ENCODE data around the gene DDX4. TPM values are rescaled to one million over a fixed set of nuclear protein-coding genes. Genes with fewer than 3 reads are reported as not detected.
"Not testable (repeated sequence)": the region's sequence is repeated elsewhere in the genome, so short reads cannot be mapped to it uniquely, and the experiment has no call there.

The DDX4 gene
- total RNA-seq, 1 experiment from 2014 or later = not detected

DNA sequence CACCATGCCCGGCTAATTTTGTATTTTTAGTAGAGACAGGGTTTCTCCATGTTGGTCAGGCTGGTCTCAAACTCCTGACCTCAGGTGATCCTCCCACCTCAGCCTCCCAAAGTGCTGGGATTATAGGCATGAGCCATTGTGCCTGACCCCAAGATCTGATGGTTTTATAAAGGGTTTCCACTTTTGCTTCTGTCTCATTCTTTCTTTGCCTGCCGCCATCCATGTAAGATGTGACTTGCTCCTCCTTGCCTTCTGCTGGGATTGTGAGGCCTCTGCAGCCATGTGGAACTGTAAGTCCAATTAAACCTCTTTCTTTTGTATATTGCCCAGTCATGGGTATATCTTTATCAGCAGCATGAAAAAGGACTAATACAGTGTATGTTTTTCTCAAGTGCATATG is 18.8 kb upstream of the DDX4 start:
- in situ Hi-C loops (cut with HindIII; ENCODE audit: low sequenced_read_pairs); DNase-seq (ENCODE audit: low spot score): not testable (repeated sequence)

DNA sequence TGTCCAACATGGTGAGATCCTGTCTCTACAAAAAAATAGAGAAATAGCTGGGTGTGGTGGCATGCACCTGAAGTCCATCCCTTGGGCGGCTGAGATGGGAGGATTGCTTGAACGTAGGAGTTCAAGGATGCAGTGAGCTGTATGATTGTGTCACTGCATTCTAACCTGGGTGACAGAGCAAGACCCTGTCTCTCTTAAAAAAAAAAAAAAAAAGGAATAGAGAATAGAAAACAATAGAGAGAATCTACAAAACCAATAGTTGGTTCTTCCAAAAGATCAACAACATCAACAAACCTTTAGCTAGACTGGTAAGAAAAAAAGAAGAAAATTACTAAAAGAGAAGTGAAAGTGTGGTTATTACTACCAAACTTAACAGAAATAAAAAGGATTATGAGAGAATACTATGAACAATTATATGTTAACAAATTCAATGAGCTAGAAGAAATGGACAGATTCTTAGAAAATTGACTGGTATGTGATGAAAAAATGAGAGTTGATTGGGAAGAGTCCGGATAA is 17.6 kb upstream of the DDX4 start:
- no peak for DNase-seq (ENCODE audit: low spot score)
- in situ Hi-C loops (cut with HindIII; ENCODE audit: low sequenced_read_pairs) = no loop called here

DNA sequence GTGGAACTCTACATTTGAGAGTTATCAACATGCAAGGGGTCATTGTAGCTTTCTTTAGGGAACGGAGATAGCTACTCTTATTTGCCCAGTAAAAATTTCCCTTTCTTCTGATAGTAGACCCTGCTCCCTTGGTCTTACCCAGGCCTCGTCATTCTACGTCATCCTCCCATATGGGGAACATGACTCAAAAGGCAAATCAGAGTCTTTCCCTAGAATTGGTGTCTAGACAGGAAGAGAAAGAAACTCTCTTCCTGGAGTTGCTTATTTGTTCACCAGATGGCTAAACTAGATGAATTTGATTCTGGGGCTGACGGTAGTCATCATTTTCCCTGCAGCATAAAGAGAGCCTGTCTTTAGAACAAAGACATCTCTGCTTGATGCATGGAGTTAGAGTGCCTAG is 13.6 kb upstream of the DDX4 start:
- in situ Hi-C loops (cut with HindIII; ENCODE audit: low sequenced_read_pairs) = no loop called here
- DNase-seq (ENCODE audit: low spot score) = no peak

DNA sequence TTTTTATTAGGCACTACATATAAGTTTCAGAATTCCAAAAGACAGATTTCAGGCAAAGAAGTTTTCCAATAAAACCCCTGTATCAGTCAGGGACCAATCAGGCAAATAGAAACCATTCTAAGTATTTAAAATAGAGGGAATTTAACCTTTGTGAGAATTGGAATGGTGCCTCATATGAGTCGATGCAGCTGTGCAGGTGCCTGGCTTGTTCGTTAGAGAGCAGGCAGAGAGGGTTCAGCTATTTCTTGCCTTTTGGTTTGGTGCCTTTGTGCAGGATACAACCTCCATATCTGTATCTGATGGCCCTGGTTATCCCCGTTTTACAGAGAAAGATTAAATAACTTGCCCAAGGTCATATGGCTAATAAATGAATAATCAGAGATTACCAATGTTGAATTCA is 6.0 kb upstream of the DDX4 start:
- DNase-seq (ENCODE audit: low spot score) = no peak
- in situ Hi-C loops (cut with HindIII; ENCODE audit: low sequenced_read_pairs) = no loop called here

DNA sequence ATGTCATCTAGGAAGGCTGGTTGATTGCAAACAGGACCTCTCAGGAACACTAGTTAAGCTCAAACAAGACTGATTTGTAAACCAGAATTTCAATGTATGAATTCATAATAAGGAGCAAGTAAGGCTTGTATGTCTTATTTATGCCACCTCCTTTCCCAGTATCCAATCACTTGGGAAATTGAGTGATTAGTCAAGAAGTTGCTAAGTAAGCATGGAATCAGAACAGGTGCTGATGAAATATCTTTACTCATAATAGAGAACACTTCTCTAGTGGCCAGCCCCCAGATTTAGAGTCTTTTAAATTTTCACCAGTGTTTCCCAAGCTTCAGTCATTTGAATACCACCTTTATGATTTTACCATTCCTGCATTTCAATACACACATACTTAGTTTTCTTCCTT is 5.3 kb upstream of the DDX4 start:
- DNase-seq (ENCODE audit: low spot score) = no peak
- in situ Hi-C loops (cut with HindIII; ENCODE audit: low sequenced_read_pairs) = no loop called here

DNA sequence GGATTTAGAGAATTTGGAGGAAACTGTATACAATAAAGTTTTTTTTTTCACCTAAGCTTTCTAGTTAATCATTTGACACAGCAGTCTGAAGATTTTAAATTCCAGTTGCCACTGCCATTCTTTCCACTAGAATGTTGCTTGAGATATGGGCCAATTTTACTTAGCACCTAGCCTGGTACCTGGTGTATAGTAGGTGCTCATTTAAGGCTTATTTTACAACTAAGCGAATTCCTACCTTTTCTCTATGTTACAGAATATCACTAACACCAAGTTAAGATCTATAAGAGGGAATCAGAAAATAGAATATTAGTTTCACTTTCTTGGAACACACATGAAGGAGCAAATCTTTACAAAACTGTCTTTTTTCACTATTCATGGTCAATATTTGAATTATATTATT is 3.2 kb upstream of the DDX4 start:
- no peak for DNase-seq (ENCODE audit: low spot score)
- in situ Hi-C loops (cut with HindIII; ENCODE audit: low sequenced_read_pairs) = no loop called here

DNA sequence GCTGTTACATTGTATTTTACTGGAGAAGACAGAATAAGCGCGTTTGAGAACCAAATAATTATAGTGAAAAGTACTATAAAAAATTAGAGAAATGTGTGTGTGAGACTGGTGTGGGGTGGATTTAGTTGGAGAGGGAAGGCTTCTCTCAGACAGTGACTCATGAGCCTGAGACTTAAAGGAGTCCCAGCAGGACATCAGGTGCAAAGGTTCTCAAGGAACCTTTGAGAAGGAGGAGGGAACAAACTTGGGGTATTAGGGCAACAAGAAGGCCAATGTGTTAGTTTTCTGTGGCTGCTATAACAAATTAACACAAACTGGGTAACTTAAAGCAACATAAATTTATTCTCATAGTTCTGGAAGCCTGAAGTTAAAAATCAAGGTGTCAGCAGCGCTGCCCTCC is 4.9 kb downstream of the DDX4 start:
- no peak for DNase-seq (ENCODE audit: low spot score)
- in situ Hi-C loops (cut with HindIII; ENCODE audit: low sequenced_read_pairs) = no loop called here

DNA sequence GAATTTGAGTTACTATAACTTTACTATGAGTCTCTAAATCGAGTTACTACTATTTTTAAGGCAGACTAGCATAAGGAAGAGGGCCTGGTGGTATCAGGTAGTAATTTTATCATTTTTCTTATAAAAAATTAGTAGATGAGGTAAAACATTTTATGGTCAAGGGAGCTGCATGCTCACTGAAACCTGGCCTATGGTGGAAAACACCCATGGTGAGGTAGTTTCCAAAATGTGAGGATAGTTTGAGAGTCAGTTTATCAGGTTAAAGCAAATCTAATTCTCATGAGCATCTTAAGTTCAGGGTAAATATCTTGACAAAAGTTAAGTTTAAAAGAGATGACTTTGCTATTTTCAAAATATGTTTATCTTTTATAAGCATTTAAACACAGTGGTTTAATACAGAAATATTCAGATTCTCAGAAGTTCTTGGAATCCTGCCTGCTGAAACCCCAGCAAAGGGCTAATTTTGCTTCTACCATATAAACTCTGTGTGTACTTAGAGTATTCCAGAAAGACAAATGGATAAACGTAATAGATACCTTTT is 10.0 kb downstream of the DDX4 start:
- in situ Hi-C loops (cut with HindIII; ENCODE audit: low sequenced_read_pairs) = no loop called here

DNA sequence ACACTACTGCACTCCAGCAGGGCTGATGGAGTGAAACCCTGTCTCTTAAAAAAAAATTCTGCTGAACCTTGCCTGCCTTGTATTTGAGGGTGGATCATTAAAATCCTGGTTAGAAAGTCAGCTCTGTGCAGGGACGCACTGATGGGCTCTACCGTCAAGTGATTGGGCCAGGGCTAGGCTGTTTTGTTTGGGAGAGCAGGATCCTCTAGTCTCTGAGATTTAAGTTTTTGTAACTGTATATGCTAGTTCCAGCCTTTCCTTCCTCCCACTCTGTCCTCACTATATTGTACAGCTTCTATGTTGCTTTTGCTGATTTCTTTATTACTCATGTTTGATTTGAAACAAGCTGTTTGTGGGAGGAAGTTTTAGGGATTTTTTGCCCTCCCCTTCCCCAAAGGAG is 11.5 kb downstream of the DDX4 start:
- DNase-seq (ENCODE audit: low spot score) = no peak
- in situ Hi-C loops (cut with HindIII; ENCODE audit: low sequenced_read_pairs) = no loop called here

More for the DNA sequence above, 10.0 kb downstream of the DDX4 start:
- DNase-seq (ENCODE audit: low spot score) = no peak

DNA sequence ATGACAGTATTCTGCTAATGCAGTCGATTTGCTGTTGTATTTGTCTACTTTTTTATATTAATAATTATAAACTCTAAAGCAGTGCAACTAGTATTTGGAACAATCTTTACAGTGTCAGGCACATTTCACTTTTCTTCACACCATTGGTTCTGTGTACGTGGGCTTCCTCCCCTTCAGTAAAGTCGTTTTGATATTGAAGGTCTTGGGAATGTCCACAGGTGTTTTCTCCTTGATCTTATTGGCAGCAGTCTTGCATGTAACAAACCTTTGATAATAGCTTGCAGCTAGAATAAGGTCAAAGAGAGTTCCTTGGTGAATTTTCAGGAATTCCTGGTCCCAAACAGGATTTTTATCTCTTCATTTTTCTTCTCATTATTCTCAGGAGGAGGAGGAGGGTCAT is 12.2 kb downstream of the DDX4 start:
- DNase-seq (ENCODE audit: low spot score) = no peak
- in situ Hi-C loops (cut with HindIII; ENCODE audit: low sequenced_read_pairs) = no loop called here

DNA sequence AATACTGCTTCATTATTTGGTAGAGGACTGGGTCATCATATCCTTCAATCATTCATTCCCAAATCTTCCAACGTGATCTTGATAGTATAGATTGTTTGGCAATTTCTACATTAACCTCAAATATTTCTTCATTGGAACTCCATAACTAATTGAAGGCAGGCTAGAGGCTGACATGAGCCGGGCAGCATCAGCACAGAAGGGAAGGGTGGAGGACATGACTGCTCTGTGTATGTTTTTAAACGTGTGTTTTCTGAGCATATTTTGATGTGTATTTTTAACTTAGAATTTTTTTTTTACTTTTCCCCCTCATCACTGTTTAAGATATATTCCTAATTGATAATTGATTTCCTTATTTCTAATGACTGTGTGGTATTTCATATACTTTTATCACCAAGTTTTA is 12.6 kb downstream of the DDX4 start:
- in situ Hi-C loops (cut with HindIII; ENCODE audit: low sequenced_read_pairs) = no loop called here
- no peak for DNase-seq (ENCODE audit: low spot score)

DNA sequence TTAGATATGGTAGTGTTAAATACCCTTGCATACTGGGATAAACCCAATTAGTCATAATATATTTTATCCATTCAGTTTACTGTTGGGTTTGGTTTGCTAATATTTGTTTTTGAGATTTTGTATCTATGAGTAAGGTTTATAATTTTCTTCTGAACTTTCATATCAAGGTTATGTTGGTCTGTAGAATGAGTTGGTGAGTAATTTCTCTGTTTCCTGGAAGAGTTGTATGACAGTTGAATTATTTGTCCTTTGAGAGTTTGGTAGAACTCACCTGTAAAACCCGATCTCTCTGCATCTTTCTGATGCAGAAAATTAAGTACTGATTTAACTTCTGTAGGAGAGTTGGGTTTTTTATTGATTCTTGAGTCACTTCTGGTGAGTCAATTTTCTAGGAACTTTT is 20.4 kb downstream of the DDX4 start:
- DNase-seq (ENCODE audit: low spot score) = no peak
- in situ Hi-C loops (cut with HindIII; ENCODE audit: low sequenced_read_pairs) = no loop called here

DNA sequence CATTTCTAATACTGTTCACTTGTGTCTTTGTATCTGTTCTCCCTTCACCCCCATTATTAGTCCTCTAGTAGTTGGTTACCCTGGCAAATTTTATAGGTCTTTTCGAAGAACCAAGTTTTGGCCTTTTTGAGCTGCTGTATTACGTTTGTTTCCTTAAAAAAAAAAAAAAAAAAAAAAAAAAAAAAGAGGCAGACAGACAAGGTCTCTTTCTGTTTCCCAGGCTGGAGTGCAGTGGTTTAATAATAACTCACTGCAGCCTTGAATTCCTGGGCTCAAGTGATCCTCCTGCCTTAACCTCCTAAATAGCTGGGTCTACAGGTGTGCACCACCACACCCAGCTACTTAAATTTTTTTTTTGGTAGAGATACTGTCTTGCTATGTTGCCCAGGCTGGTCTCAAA is 20.9 kb downstream of the DDX4 start:
- no peak for DNase-seq (ENCODE audit: low spot score)
- in situ Hi-C loops (cut with HindIII; ENCODE audit: low sequenced_read_pairs) = no loop called here

DNA sequence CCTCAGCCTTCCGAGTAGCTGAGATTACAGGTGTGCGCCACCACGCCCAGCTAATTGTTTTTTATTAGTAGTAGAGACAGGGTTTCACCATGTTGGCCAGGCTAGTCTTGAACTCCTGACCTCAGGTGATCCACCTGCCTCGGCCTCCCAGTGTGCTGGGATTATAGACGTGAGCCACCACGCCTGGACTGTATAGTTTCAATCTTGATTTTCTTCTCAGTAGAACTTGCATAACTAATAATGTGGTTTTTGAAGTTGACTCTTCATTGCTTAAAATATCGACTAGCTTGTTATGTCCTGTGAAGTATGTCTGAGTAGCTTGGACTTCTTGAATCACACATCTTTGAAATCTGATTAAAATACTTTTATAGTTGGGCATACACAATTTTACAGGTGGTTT is 23.9 kb downstream of the DDX4 start:
- in situ Hi-C loops (cut with HindIII; ENCODE audit: low sequenced_read_pairs); DNase-seq (ENCODE audit: low spot score): not testable (repeated sequence)

DNA sequence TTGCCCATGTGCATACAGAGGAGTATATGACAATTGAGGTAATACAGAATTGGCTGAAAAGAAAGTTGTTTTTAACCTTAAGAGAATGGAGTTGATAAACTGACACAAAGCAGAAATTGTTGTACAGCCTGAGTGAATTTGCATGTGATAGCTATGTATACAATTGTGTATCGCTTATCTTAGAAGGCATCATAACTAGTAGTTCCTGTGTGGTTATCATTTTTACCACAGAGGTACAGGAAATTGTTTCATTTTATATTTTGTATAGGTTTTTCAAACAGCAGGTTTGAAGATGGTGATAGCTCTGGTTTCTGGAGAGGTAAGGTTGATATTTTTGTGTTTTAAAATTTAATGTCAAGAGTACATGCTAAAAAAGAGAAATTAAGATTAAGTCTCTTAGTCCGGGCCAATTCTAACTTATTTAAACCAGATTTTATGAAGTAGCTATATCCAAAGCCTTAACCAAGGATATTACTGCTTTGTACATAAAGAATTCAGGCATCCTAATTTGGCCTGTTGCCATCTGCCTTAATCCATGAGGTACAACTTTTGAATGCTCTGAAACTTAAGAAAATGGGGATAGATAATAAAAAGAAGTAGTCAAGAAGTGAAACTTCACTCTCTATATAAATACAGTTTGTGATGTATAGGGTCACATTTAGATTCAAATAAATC is 26.0 kb downstream of the DDX4 start:
- no peak for DNase-seq (ENCODE audit: low spot score)
- in situ Hi-C loops (cut with HindIII; ENCODE audit: low sequenced_read_pairs) = no loop called here

DNA sequence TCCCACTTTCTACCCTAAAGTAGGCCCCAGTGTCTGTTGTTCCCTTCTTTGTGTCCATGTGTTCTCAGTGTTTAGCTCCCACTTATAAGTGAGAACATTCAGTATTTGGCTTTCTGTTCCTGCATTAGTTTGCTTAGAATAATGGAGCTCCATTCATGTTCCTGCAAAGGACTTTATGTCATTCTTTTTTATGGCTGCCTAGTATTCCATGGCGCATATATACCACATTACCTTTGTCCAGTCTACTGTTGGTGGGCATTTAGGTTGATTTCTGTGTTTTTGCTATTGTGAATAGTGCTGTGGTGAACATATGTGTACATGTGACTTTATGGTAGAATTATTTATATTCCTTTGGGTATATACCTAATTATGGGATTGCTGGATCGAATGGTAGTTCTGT is 30.4 kb downstream of the DDX4 start:
- no peak for DNase-seq (ENCODE audit: low spot score)
- in situ Hi-C loops (cut with HindIII; ENCODE audit: low sequenced_read_pairs) = no loop called here

DNA sequence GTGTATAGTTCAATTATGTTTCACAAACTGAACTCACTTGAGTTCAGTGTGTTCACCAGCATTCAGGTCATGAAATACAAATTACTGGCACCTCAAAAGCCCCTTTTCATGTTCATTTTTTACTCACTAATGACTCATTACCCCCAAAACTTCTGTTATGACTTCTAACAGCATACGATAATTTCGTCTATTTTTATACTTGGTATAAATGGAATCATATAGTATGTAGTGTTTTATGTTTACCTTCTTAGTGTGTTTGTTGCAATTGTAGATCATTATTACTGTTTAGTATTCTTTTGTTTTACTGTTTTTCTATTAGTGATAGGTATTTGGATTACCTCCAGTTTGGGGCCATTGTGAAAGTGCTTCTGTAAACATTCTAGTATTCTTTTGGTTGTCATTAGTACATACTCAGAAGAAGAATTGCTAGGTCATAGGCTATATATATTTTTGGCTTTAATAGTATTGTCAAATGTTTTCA is 33.4 kb downstream of the DDX4 start:
- in situ Hi-C loops (cut with HindIII; ENCODE audit: low sequenced_read_pairs) = no loop called here

DNA sequence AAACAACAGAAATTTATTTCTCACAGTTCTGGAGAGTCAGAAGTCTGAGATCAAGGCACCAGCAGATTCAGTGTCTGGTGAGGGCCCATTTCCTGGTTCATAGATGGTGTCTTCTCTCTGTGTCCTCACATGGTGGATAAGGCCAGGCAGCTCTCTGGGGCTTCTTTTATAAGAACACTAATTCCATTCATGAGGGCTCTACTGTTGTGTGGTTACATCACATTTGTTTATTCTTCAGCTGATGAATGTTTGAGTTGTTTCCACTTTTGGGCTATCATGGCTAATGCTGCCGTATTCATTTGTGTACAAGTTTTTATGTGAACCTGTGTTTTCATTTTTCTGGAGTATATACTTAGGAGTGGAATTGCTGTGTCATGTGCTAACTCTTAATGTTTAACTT is 35.2 kb downstream of the DDX4 start:
- no peak for DNase-seq (ENCODE audit: low spot score)
- in situ Hi-C loops (cut with HindIII; ENCODE audit: low sequenced_read_pairs) = no loop called here

More for the DNA sequence above, 33.4 kb downstream of the DDX4 start:
- no peak for DNase-seq (ENCODE audit: low spot score)

DNA sequence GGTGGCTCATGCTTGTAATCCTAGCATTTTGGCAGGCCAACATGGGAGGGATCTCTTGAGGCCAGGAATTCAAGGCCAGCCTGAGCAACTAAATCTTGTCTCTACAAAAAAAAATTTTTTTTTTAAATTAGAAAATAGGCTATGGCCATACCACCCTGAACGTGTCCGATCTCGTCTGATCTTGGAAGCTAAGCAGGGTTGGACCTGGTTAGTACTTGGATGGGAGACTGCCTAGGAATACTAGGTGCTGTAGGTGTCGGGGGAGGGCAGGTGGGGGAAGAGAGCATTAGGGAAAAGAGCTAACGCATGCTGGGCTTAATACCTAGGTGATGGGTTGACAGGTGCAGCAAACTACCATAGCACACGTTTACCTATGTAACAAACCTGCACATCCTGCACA is 39.5 kb downstream of the DDX4 start:
- no peak for DNase-seq (ENCODE audit: low spot score)
- in situ Hi-C loops (cut with HindIII; ENCODE audit: low sequenced_read_pairs) = no loop called here

DNA sequence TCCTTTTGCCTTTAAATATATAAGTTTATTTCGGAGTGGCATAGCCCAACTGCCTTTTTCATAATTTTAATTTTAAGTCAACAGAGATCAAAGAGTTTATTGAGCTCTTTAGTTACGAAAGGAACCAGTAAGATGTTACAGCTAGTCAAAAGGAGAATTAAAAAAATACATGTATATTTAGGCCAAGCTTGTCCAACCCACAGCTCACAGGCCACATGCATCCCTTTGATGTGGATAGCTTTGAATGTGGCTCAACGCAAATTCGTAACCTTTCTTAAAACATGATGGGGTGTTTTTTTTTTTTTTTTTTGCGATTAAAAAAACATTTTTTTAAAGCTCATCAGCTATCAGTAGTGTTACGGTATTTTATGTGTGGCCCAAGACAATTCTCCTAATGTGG is 63.1 kb downstream of the DDX4 start:
- in situ Hi-C loops (cut with HindIII; ENCODE audit: low sequenced_read_pairs) = no loop called here
- no peak for DNase-seq (ENCODE audit: low spot score)

DNA sequence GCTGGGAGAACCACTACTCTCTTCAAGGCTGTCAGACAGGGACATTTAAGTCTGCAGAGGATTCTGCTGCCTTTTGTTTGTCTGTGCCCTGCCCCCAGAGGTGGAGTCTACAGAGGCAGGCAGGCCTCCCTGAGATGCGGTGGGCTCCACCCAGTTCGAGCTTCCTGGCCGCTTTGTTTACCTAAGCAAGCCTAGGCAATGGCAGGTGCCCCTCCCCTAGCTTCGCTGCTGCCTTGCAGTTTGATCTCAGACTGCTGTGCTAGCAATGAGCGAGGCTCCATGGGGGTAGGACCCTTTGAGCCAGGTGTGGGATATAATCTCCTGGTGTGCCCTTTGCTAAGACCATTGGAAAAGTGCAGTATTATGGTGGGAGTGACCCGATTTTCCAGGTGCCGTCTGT is 71.0 kb downstream of the DDX4 start:
- in situ Hi-C loops (cut with HindIII; ENCODE audit: low sequenced_read_pairs); DNase-seq (ENCODE audit: low spot score): not testable (repeated sequence)

Measured in G401 (cell line).